ENCODE measurements around the gene LCNL1. TPM values are rescaled to one million over a fixed set of nuclear protein-coding genes. Genes with fewer than 3 reads are reported as not detected.

The LCNL1 gene
- total RNA-seq, 4 donors from 2014 or later: 0.28 to 0.47 (median 0.36) TPM; not detected in 1

- DNase-seq (ENCODE audit: low spot score): no peak
- no peak for ATAC-seq (ENCODE audit: low FRiP score)
- TF ChIP-seq CTCF (IDR thresholded peaks at IDR 0.05): no peak
These were observed 29.7 kb upstream of the LCNL1 start for GRCh38 chr9:136952876-136953770.

GRCh38 chr9:136953771-136954269, 29.0 kb upstream of the LCNL1 start:
- TF ChIP-seq CTCF (IDR thresholded peaks at IDR 0.05): no peak
- DNase-seq (ENCODE audit: low spot score) (no peak), ATAC-seq (ENCODE audit: low FRiP score) (no peak)

- TF ChIP-seq CTCF (IDR thresholded peaks at IDR 0.05): no peak
- no peak for ATAC-seq (ENCODE audit: low FRiP score)
- DNase-seq (ENCODE audit: low spot score): no peak
These were observed 28.3 kb upstream of the LCNL1 start for GRCh38 chr9:136954270-136955083.

- TF ChIP-seq CTCF (IDR thresholded peaks at IDR 0.05): no peak
- no peak for ATAC-seq (ENCODE audit: low FRiP score)
- no peak for DNase-seq (ENCODE audit: low spot score)
These were observed 27.4 kb upstream of the LCNL1 start for GRCh38 chr9:136955202-136955942.

GRCh38 chr9:136955943-136956335, 26.9 kb upstream of the LCNL1 start:
- no peak for DNase-seq (ENCODE audit: low spot score)
- TF ChIP-seq CTCF (IDR thresholded peaks at IDR 0.05): no peak
- ATAC-seq (ENCODE audit: low FRiP score): no peak

GRCh38 chr9:136956604-136957003, 26.2 kb upstream of the LCNL1 start:
- ATAC-seq (ENCODE audit: low FRiP score): no peak
- DNase-seq (ENCODE audit: low spot score): no peak
- no peak for TF ChIP-seq CTCF (IDR thresholded peaks at IDR 0.05)
